ENCODE measurements around the gene B3GAT1.

Gene B3GAT1

GRCh38 chr11:134441706-134442105, 29.7 kb upstream of the B3GAT1 start:
- DNase-seq (ENCODE audit: low read depth, low spot score), result no peak

GRCh38 chr11:134441281-134441680, 29.2 kb upstream of the B3GAT1 start:
- DNase-seq (ENCODE audit: low read depth, low spot score), result no peak

GRCh38 chr11:134440851-134441250, 28.8 kb upstream of the B3GAT1 start:
- no peak for DNase-seq (ENCODE audit: low read depth, low spot score)

GRCh38 chr11:134438542-134439537, 26.8 kb upstream of the B3GAT1 start:
- DNase-seq (ENCODE audit: low read depth, low spot score), result no peak

- no peak for DNase-seq (ENCODE audit: low read depth, low spot score)
These were observed 25.8 kb upstream of the B3GAT1 start for GRCh38 chr11:134437821-134438220.

GRCh38 chr11:134436781-134437180, 24.7 kb upstream of the B3GAT1 start:
- no peak for DNase-seq (ENCODE audit: low read depth, low spot score)

- DNase-seq (ENCODE audit: low read depth, low spot score), result no peak
These were observed 21.8 kb upstream of the B3GAT1 start for GRCh38 chr11:134433806-134434205.

- no peak for DNase-seq (ENCODE audit: low read depth, low spot score)
These were observed 21.2 kb upstream of the B3GAT1 start for GRCh38 chr11:134433251-134433650.

GRCh38 chr11:134432776-134433175, 20.7 kb upstream of the B3GAT1 start:
- no peak for DNase-seq (ENCODE audit: low read depth, low spot score)

GRCh38 chr11:134429106-134429505, 17.1 kb upstream of the B3GAT1 start:
- no peak for DNase-seq (ENCODE audit: low read depth, low spot score)

- DNase-seq (ENCODE audit: low read depth, low spot score), result no peak
These were observed 13.9 kb upstream of the B3GAT1 start for GRCh38 chr11:134425816-134426536.

GRCh38 chr11:134425413-134425812, 13.4 kb upstream of the B3GAT1 start:
- no peak for DNase-seq (ENCODE audit: low read depth, low spot score)

GRCh38 chr11:134423106-134423505, 11.1 kb upstream of the B3GAT1 start:
- no peak for DNase-seq (ENCODE audit: low read depth, low spot score)

GRCh38 chr11:134417871-134418840, 6.1 kb upstream of the B3GAT1 start:
- DNase-seq (ENCODE audit: low read depth, low spot score), result no peak

GRCh38 chr11:134416726-134417125, 4.7 kb upstream of the B3GAT1 start:
- DNase-seq (ENCODE audit: low read depth, low spot score), result no peak

GRCh38 chr11:134414766-134415765, 3.0 kb upstream of the B3GAT1 start:
- no peak for DNase-seq (ENCODE audit: low read depth, low spot score)

- DNase-seq (ENCODE audit: low read depth, low spot score), result no peak
These were observed 2.0 kb upstream of the B3GAT1 start for GRCh38 chr11:134413826-134414731.

GRCh38 chr11:134413043-134413825, 1.2 kb upstream of the B3GAT1 start:
- no peak for DNase-seq (ENCODE audit: low read depth, low spot score)

Measured in smooth muscle cell of the brain vasculature (primary cell).